SK-N-SH (cell line): ENCODE data around the gene TMEM213. TPM values are rescaled to one million over a fixed set of nuclear protein-coding genes. Genes with fewer than 3 reads are reported as not detected.

Source experiments
- CTCF ChIA-PET: fragments of 300-600, 350-600 bp; formaldehyde crosslinking; extraction: SDS; loops from one replicate; lab custom pipeline; 2021; lab: Yijun Ruan, JAX
- POLR2A ChIA-PET: fragments of 350-600 bp; sonication (Branson Sonifier 250); formaldehyde crosslinking; extraction: SDS; loops from one replicate; lab custom pipeline; 2020; ENCODE audit warnings: antibody characterized with exemption, inconsistent platforms; lab: Yijun Ruan, JAX
- DNase-seq: peaks from one replicate; pipeline ENCODE4 v3.0.0; 2012
- H2AFZ ChIP-seq: fragments of 200-600 bp; sonication (generic); 2 replicates; pipeline ENCODE4 v1.8.1; 2016; ENCODE audit warnings: antibody characterized with exemption, mild to moderate bottlenecking, low read depth
- H3F3A ChIP-seq: fragments of 200-600 bp; sonication (generic); replicated peaks from 2 replicates; pipeline ENCODE3; 2016; ENCODE audit warnings: antibody characterized with exemption, mild to moderate bottlenecking; ENCODE audit not compliant: insufficient read depth
- H3K27ac ChIP-seq, 2 experiments: fragments of 200-500 bp in 1 of 2; fragments of 200-600 bp in 1 of 2; sonication (Bioruptor generic) in 1 of 2; sonication (generic), shearing (Covaris generic) in 1 of 2; 2 replicates each; pipeline versions ENCODE4 v1.5.1 to v1.6.1; 2014 to 2016; ENCODE audit warnings: low read depth in 2 of 2, inconsistent platforms in 1 of 2, low read length in 1 of 2, mild to moderate bottlenecking in 1 of 2, mixed read lengths in 1 of 2
- H3K27me3 ChIP-seq: fragments of 200-600 bp; sonication (generic), shearing (Covaris generic); 2 replicates; pipeline ENCODE4 v1.6.1; 2016; ENCODE audit warnings: mixed run types; ENCODE audit not compliant: insufficient read depth
- H3K36me3 ChIP-seq, 2 experiments: fragments of 200-500 bp in 1 of 2; fragments of 200-600 bp in 1 of 2; sonication (Bioruptor generic) in 1 of 2; sonication (generic) in 1 of 2; replicated peaks in 1 of 2; 2 replicates each; pipeline versions ENCODE3 to v1.5.1; 2014 to 2016; ENCODE audit warnings: low read length in 1 of 2, mild to moderate bottlenecking in 1 of 2; ENCODE audit not compliant: insufficient read depth in 2 of 2, control insufficient read depth in 1 of 2
- H3K4me1 ChIP-seq, 2 experiments: fragments of 200-500 bp in 1 of 2; fragments of 200-600 bp in 1 of 2; sonication (Bioruptor generic) in 1 of 2; sonication (generic), shearing (Covaris generic) in 1 of 2; 2 replicates each; pipeline versions ENCODE4 v1.5.1 to v1.6.1; 2014 to 2016; ENCODE audit warnings: low read depth in 1 of 2, low read length in 1 of 2, mixed run types in 1 of 2; ENCODE audit not compliant: insufficient read depth in 2 of 2, control insufficient read depth in 1 of 2
- H3K4me2 ChIP-seq: fragments of 200-600 bp; sonication (generic), shearing (Covaris generic); 2 replicates; pipeline ENCODE4 v1.6.1; 2017; ENCODE audit warnings: mixed run types
- H3K4me3 ChIP-seq, 2 experiments: fragments of 200-500 bp in 1 of 2; fragments of 200-600 bp in 1 of 2; sonication (Bioruptor generic) in 1 of 2; sonication (generic), shearing (Covaris generic) in 1 of 2; 2 replicates each; pipeline versions ENCODE4 v1.5.1 to v1.8.1; 2014 to 2016; ENCODE audit warnings: low read depth in 2 of 2, inconsistent platforms in 1 of 2, low read length in 1 of 2, mild to moderate bottlenecking in 1 of 2, mixed read lengths in 1 of 2, moderate library complexity in 1 of 2
- H3K79me2 ChIP-seq: fragments of 200-600 bp; sonication (generic); 2 replicates; pipeline ENCODE4 v1.8.1; 2017; ENCODE audit warnings: mild to moderate bottlenecking; ENCODE audit not compliant: insufficient read depth
- H3K9ac ChIP-seq: fragments of 200-600 bp; sonication (generic); 2 replicates; pipeline ENCODE4 v1.6.1; 2017; ENCODE audit warnings: mixed run types
- H3K9me2 ChIP-seq: fragments of 200-600 bp; sonication (generic); 2 replicates; pipeline ENCODE4 v1.6.1; 2017; ENCODE audit warnings: mixed run types
- H3K9me3 ChIP-seq: fragments of 200-600 bp; sonication (generic); 2 replicates; pipeline ENCODE4 v1.6.1; 2017; ENCODE audit warnings: mixed run types, mild to moderate bottlenecking, moderate library complexity
- H4K20me1 ChIP-seq: fragments of 200-600 bp; sonication (generic); 2 replicates; pipeline ENCODE4 v1.6.1; 2017; ENCODE audit warnings: mild to moderate bottlenecking, mixed run types; ENCODE audit not compliant: insufficient read depth
- CHD2 ChIP-seq: fragments of 150-350 bp; IDR thresholded peaks from 2 replicates; pipeline ENCODE4 v1.6.1; 2018; ENCODE audit warnings: low read length; ENCODE audit not compliant: partially characterized antibody
- CTCF ChIP-seq: fragments of 200-600 bp; sonication (generic); IDR thresholded peaks from 2 replicates; pipeline ENCODE4 v1.6.1; 2017; ENCODE audit warnings: antibody characterized with exemption, mild to moderate bottlenecking, moderate library complexity
- EP300 ChIP-seq, 2 experiments: IDR thresholded peaks; 2 replicates each; pipeline versions ENCODE4 v1.4.0 to v1.6.1; 2012; ENCODE audit warnings: borderline replicate concordance in 1 of 2, low read depth in 1 of 2, low read length in 1 of 2
- EZH2phosphoT487 ChIP-seq: fragments of 200-600 bp; sonication (generic); IDR thresholded peaks from 2 replicates; pipeline ENCODE4 v1.6.1; 2017; ENCODE audit warnings: low read depth, mixed run types, mild to moderate bottlenecking, antibody characterized with exemption, moderate library complexity, borderline replicate concordance
- FOSL2 ChIP-seq: IDR thresholded peaks from 2 replicates; pipeline ENCODE4 v1.4.0; 2012; ENCODE audit warnings: low read depth, mild to moderate bottlenecking, moderate library complexity, borderline replicate concordance
- FOXJ3 ChIP-seq: sonication (generic); formaldehyde crosslinking; IDR thresholded peaks from 2 replicates; pipeline ENCODE4 v1.5.1; 2020; ENCODE audit warnings: mild to moderate bottlenecking, missing genetic modification reagents
- FOXM1 ChIP-seq: IDR thresholded peaks from 2 replicates; pipeline ENCODE4 v1.4.0; 2012; ENCODE audit warnings: low read depth, mild to moderate bottlenecking
- GABPA ChIP-seq: IDR thresholded peaks from 2 replicates; pipeline ENCODE4 v1.4.0; 2012; ENCODE audit warnings: low read depth, mild to moderate bottlenecking
- GATA2 ChIP-seq: sonication (generic); formaldehyde crosslinking; IDR thresholded peaks from 2 replicates; pipeline ENCODE4 v1.5.0; 2020; ENCODE audit warnings: mild to moderate bottlenecking, missing genetic modification reagents
- JUND ChIP-seq: IDR thresholded peaks from 2 replicates; pipeline ENCODE4 v1.4.0; 2012
- MAX ChIP-seq: IDR thresholded peaks from 2 replicates; pipeline ENCODE4 v1.4.0; 2012; ENCODE audit warnings: low read depth
- MEF2A ChIP-seq: IDR thresholded peaks from 2 replicates; pipeline ENCODE4 v1.4.0; 2012; ENCODE audit warnings: low read depth, borderline replicate concordance
- MXI1 ChIP-seq: IDR thresholded peaks from 2 replicates; pipeline ENCODE4 v1.6.1; 2012; ENCODE audit warnings: mild to moderate bottlenecking, low read depth, low read length, improper control_type of control experiment
- PBX3 ChIP-seq: IDR thresholded peaks from 2 replicates; pipeline ENCODE4; 2012
- RCOR1 ChIP-seq: fragments of 150-350 bp; IDR thresholded peaks from 2 replicates; pipeline ENCODE4 v1.6.1; 2017; ENCODE audit warnings: antibody characterized with exemption, low read length
- RXRA ChIP-seq: IDR thresholded peaks from 2 replicates; pipeline ENCODE4 v1.4.0; 2012; ENCODE audit warnings: low read depth, mild to moderate bottlenecking, borderline replicate concordance
- SMC3 ChIP-seq: IDR thresholded peaks from 2 replicates; pipeline ENCODE4 v1.6.1; 2012; ENCODE audit warnings: low read depth, low read length, improper control_type of control experiment
- TAF1 ChIP-seq: IDR thresholded peaks from 2 replicates; pipeline ENCODE4 v1.6.1; 2012; ENCODE audit warnings: low read depth, mild to moderate bottlenecking, low read length, moderate library complexity, borderline replicate concordance
- TCF12 ChIP-seq: IDR thresholded peaks from 2 replicates; pipeline ENCODE4 v1.4.0; 2012
- USF2 ChIP-seq: fragments of 150-350 bp; IDR thresholded peaks from 2 replicates; pipeline ENCODE4 v1.6.1; 2017; ENCODE audit warnings: antibody characterized with exemption, low read length, low read depth, borderline replicate concordance
- YY1 ChIP-seq: IDR thresholded peaks from 2 replicates; pipeline ENCODE4 v1.4.0; 2012; ENCODE audit warnings: low read depth, mild to moderate bottlenecking
- WGBS: methylation state at CpG from one replicate; pipeline ENCODE4 v1.1.6; 2017; ENCODE audit warnings: low lambda C conversion rate; 5-methylcytosine and 5-hydroxymethylcytosine counted together
- polyA plus RNA-seq, 3 experiments: library from polyadenylated mRNA; depleted of rRNA; stranded (reverse); fragments of >200 nt; gene quantifications; 2 replicates each; pipeline ENCODE4 v1.2.3, GENCODE V29; 2012

TMEM213 gene
- polyA plus RNA-seq, 1 of the 3 experiments (the other 2 are of a cell fraction): not detected

GRCh38 chr7:138752518-138753149, 45.2 kb upstream of the TMEM213 start:
- Histone ChIP-seq H3K9me2 (no peaks in the 10 kb centered on the region), H3K4me1 (peaks cover 0 to 19% of the 10 kb centered on the region in 2 experiments; a peak in 1 of 4 replicates), H2AFZ (no peak overlapping the region), H3F3A (no peaks in the 10 kb centered on the region), H3K79me2 (no peaks in the 10 kb centered on the region), H3K9me3 (no peaks in the 10 kb centered on the region), H3K27ac (no peak overlapping the region; a peak in 1 of 4 replicates), H3K27me3 (no peaks in the 10 kb centered on the region), H3K36me3 (no peaks in the 10 kb centered on the region), H4K20me1 (no peaks in the 10 kb centered on the region), H3K4me3 (no peak overlapping the region), H3K9ac (no peak overlapping the region), H3K4me2 (no peak overlapping the region)
- 68% methylated on average over 10 of the region's 12 CpGs for WGBS
- peak; percentile 43 for DNase-seq
- no peak for TF ChIP-seq MEF2A
- peak; percentile 46 for TF ChIP-seq GATA2
- POLR2A ChIA-PET: no interaction called here
- CTCF ChIA-PET: interaction anchor here (0.6 to 6.1 kb wide), 3 partner anchors 12 to 158 kb away, joined by 3 to 39 read pairs (median 3); no protein-coding TSS in a partner anchor

GRCh38 chr7:138753150-138753518, 44.7 kb upstream of the TMEM213 start:
- TF ChIP-seq MAX: no peak
- TF ChIP-seq EZH2phosphoT487: no peak
- no peak for TF ChIP-seq TAF1
- TF ChIP-seq MXI1: no peak
- TF ChIP-seq FOXJ3 (CRISPR knock-in tag): no peak
- no peak for TF ChIP-seq TCF12
- no peak for TF ChIP-seq RXRA
- TF ChIP-seq GABPA: no peak
- TF ChIP-seq YY1: no peak
- no peak for TF ChIP-seq FOSL2
- no peak for TF ChIP-seq CHD2
- no peak for TF ChIP-seq USF2
- no peak for TF ChIP-seq GATA2
- TF ChIP-seq RCOR1: no peak
- no peak for TF ChIP-seq EP300 (IDR thresholded peaks at IDR 0.05; ENCODE audit: borderline replicate concordance in 1 of 2, low read depth in 1 of 2, low read length in 1 of 2)
- no peak for TF ChIP-seq SMC3
- TF ChIP-seq JUND: no peak
- TF ChIP-seq CTCF: no peak
- TF ChIP-seq PBX3: no peak
- TF ChIP-seq FOXM1: no peak
- H3K4me3 ChIP-seq: no peak overlapping the region
- H3K4me2 ChIP-seq: no peak overlapping the region
- H3K9me2 ChIP-seq: no peaks in the 10 kb centered on the region
- H3K9ac ChIP-seq: no peak overlapping the region
- WGBS: 51% methylated on average over 8 of the region's 8 CpGs
- H3K9me3 ChIP-seq: no peaks in the 10 kb centered on the region
- CTCF ChIA-PET: interaction anchor here (6.1 kb wide), 1 partner anchor 14 kb away, joined by 39 read pairs; no protein-coding TSS in a partner anchor
- H3K27ac ChIP-seq: no peak overlapping the region
- no peak for DNase-seq
- no peaks in the 10 kb centered on the region for H3K79me2 ChIP-seq
- POLR2A ChIA-PET: no interaction called here
- H3K27me3 ChIP-seq: no peaks in the 10 kb centered on the region
- no peaks in the 10 kb centered on the region for H4K20me1 ChIP-seq
- peaks cover 0 to 19% of the 10 kb centered on the region in 2 experiments; a peak in 1 of 4 replicates for H3K4me1 ChIP-seq
- no peaks in the 10 kb centered on the region for H3F3A ChIP-seq
- H3K36me3 ChIP-seq: no peaks in the 10 kb centered on the region
- H2AFZ ChIP-seq: no peak overlapping the region
